Right atrium auricular region (tissue), 2 donors: ENCODE data around the gene SEPTIN10. TPM values are rescaled to one million over a fixed set of nuclear protein-coding genes. Genes with fewer than 3 reads are reported as not detected.

Source experiments
- DNase-seq: peaks from one replicate; pipeline ENCODE4 v3.0.0-alpha.2; 2019; ENCODE audit warnings: low spot score
- H3K27ac ChIP-seq, 2 donors: fragments of 200-600 bp; sonication (generic); 1 replicate in 1 of 2; 2 replicates in 1 of 2; pipeline ENCODE4 v1.5.1; 2016 to 2019
- H3K27me3 ChIP-seq, 2 donors: fragments of 200-600 bp; sonication (generic); one replicate each; pipeline versions ENCODE4 v1.5.1 to v1.6.0; 2017 to 2019
- H3K36me3 ChIP-seq: fragments of 200-600 bp; sonication (generic); one replicate; pipeline ENCODE4 v1.5.1; 2016
- H3K4me1 ChIP-seq, 2 donors: fragments of 200-600 bp; sonication (generic); one replicate each; pipeline versions ENCODE4 v1.5.1 to v1.6.0; 2017 to 2019
- H3K4me3 ChIP-seq, 2 donors: fragments of 200-600 bp; sonication (generic); 1 replicate in 1 of 2; 2 replicates in 1 of 2; pipeline ENCODE4 v1.5.1; 2017 to 2019; ENCODE audit warnings: mild to moderate bottlenecking in 1 of 2, moderate library complexity in 1 of 2
- H3K9me3 ChIP-seq, 2 donors: fragments of 200-600 bp; sonication (generic); one replicate each; pipeline ENCODE4 v1.5.1; 2019
- total RNA-seq, 2 donors: library from RNA; depleted of rRNA; stranded (reverse); fragments of >200 nt; gene quantifications; one replicate each; pipeline ENCODE4 v1.1.0, GENCODE V29; 2016
- TF ChIP-seq, protein P1 (sequence below), 2 donors: fragments of 200-600 bp; sonication (generic); IDR thresholded peaks; one replicate each; pipeline ENCODE4 v1.5.1; 2019; ENCODE audit warnings: antibody characterized with exemption in 2 of 2

The SEPTIN10 gene
- 10 to 100 TPM; 47.0 to 61.7 TPM for total RNA-seq

DNA sequence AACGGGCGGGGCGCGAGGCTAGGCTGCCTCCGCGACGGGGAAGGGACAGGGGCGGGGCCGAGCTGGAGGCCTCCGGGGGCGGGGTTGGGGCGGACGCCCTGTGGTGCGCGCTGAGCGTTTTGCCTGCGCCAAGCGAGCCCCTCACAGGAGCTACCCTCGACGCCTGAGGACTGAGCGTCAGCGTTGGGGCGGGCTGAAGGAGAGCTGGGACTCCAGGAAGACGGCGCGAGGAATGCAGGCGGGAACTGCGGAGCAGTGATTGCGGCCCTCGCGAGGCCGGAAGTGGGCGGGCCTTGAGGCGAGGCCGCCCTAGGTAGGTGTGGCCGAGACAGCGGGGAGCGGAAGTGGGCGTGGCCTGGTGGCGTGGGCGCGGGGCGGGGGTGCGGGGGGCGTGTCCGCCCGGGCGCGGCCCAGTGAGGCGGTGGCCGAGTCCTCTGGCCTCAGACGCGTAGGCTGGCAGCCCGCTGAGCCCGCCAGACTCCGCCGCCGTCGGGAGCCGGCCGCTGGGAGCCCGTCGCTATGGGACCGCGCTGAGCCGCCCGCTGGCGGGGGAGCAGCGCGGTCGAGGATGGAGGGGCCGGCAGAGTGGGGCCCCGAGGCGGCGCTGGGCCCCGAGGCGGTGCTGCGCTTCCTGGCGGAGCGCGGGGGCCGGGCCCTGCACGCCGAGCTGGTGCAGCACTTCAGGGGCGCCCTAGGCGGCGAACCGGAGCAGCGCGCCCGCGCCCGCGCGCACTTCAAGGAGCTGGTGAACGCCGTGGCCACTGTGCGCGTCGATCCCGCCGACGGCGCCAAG, at the start of gene SEPTIN10, which contains the start of gene SOWAHC:
Gene SEPTIN10 (minus strand): TSS at position 45 of the 793 bp plus-strand sequence. CDS start 139 bp downstream, outside the sequence.
Gene SOWAHC (plus strand): TSS at position 443 of the 793 bp plus-strand sequence. CDS start 126 bp downstream, at position 569.
- Histone ChIP-seq H3K27me3 (no peaks in the 10 kb centered on the region), H3K4me1 (peaks cover 0 to 42% of the 10 kb centered on the region in 2 donors), H3K4me3 (peak within 1 kb of the TSS; percentile 74 to 80), H3K36me3 (no peaks in the 10 kb centered on the region), H3K27ac (peak within 1 kb of the TSS; percentile 95 to 99), H3K9me3 (no peaks in the 10 kb centered on the region)
- DNase-seq: peak; percentile 96
- TF ChIP-seq, protein P1, sequence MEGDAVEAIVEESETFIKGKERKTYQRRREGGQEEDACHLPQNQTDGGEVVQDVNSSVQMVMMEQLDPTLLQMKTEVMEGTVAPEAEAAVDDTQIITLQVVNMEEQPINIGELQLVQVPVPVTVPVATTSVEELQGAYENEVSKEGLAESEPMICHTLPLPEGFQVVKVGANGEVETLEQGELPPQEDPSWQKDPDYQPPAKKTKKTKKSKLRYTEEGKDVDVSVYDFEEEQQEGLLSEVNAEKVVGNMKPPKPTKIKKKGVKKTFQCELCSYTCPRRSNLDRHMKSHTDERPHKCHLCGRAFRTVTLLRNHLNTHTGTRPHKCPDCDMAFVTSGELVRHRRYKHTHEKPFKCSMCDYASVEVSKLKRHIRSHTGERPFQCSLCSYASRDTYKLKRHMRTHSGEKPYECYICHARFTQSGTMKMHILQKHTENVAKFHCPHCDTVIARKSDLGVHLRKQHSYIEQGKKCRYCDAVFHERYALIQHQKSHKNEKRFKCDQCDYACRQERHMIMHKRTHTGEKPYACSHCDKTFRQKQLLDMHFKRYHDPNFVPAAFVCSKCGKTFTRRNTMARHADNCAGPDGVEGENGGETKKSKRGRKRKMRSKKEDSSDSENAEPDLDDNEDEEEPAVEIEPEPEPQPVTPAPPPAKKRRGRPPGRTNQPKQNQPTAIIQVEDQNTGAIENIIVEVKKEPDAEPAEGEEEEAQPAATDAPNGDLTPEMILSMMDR (IDR thresholded peaks at IDR 0.05): no peak

DNA sequence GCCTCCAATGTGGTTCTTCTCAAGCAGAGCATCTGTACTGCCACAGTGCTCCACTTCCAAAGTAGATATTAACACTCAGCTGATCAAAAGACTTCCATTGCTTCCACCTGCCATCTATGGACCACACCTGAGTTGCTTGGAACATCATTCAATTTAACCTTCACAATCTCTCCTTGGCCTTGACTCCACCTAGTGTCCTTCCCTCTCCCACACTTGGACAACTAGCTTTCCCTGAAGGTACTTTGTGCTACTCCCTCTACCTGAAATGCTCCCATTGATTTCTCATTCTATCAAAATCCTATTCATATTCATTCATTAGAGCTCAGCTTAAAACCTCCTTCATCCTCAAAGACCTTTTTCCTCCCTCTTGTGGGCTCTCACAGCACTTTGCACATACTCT, 49.1 kb upstream of the SEPTIN10 start:
- Histone ChIP-seq H3K27ac (no peak overlapping the region), H3K36me3 (no peaks in the 10 kb centered on the region), H3K9me3 (no peaks in the 10 kb centered on the region), H3K4me3 (no peak overlapping the region), H3K27me3 (no peaks in the 10 kb centered on the region), H3K4me1 (peaks cover 0 to 14% of the 10 kb centered on the region in 2 donors)
- no peak for DNase-seq
- TF ChIP-seq, protein P1 (IDR thresholded peaks at IDR 0.05): no peak

DNA sequence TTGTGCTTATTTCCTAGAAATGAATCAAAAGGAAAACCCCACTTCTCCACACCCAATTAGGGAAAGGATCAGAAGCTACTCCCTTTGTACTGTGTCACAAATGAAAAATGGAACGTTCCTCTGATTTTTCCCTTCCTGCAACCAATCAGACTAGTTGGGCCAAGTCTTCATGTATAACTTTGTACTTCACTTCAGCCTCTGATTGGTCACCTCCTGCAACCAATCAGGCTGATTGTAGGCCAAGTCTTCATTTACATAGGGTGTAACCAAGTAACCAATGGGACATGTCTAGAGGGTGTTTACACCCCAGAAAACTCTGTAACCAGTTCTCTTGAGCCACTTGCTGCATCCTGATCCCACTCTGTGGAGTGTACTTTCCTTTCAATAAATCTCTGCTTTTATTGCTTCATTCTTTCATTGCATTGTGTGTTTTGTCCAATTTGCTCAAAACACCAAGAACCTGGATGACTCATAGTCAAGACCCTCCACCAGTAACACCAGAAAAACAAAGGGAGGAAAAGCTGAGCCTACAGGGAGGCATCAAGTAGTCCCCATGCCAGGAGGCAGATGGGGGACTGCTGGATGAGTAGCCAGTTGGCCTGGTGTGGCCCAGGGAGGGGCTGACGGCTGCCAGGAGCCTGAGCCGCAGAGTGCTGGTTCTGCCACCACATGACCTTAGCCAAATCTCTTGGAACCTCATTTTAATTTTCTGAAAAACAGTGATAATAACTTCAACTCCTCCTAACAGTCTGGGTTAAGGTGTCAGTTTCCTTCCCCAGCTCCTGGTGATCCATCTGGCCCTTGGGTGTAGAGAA, 46.5 kb upstream of the SEPTIN10 start:
- Histone ChIP-seq H3K4me3 (no peak overlapping the region), H3K36me3 (no peaks in the 10 kb centered on the region), H3K4me1 (peaks cover 0 to 14% of the 10 kb centered on the region in 2 donors), H3K9me3 (no peaks in the 10 kb centered on the region), H3K27ac (no peak overlapping the region), H3K27me3 (no peaks in the 10 kb centered on the region)
- no peak for DNase-seq
- TF ChIP-seq, protein P1 (IDR thresholded peaks at IDR 0.05): no peak

DNA sequence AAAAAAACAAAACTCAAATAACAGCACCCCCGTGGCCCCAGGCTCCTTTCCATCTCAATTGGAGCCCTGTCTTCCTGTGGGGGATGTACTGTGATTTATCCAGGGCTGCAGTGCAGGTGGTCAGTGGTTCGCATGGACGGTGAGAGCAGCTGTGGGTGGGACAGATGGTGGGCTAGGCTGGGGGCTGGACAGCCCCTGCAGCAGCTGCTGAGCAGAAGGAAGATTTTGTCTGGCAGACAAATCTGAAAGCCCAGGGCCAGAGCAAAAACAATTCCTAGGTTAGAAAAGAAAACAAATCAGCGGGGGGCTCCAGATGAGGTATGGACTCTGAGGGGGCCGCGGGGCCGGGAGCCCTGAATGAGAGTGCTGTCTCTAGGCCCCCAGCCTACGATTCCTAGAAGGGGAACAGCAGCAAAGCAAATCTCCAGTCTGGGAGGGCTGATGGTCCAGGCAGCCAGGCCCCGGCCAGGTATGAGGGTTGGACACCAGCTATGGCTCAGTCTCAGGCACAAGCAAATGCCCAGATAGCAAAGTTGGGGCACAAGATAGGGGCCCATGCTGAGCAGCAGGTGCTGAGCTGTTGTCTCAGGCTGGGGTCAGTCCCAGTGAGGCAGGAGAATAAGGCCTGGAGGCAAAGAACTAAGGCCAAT, 45.8 kb upstream of the SEPTIN10 start:
- no peak for DNase-seq
- H3K36me3 ChIP-seq: no peaks in the 10 kb centered on the region

DNA sequence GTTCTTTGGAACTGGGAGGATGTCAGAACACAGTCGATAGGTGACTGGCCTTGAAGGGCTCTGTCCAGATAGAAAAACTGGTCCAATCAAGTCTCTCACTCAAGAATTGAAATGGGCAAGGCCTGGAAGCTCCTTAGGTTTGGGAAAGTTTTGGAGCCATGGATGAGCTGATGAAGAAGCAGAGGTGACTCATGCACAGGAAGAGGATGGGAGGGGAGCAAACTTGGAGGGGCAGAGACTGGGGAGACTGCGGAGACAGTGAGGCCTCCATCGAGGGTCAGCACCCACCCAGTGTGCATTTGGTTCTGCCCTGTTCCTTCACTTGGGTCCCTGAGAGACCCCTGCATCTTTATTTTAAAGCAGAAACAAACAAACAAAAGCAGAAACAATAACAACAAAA, 41.5 kb upstream of the SEPTIN10 start:
- Histone ChIP-seq H3K9me3 (no peaks in the 10 kb centered on the region), H3K4me1 (no peaks in the 10 kb centered on the region), H3K4me3 (no peak overlapping the region), H3K27ac (no peak overlapping the region), H3K36me3 (no peaks in the 10 kb centered on the region), H3K27me3 (no peaks in the 10 kb centered on the region)
- DNase-seq: no peak
- TF ChIP-seq, protein P1 (IDR thresholded peaks at IDR 0.05): no peak

More for the DNA sequence above, 45.8 kb upstream of the SEPTIN10 start:
- H3K27me3 ChIP-seq: no peaks in the 10 kb centered on the region
- no peaks in the 10 kb centered on the region for H3K9me3 ChIP-seq
- no peak overlapping the region for H3K27ac ChIP-seq
- TF ChIP-seq, protein P1 (IDR thresholded peaks at IDR 0.05): no peak
- H3K4me3 ChIP-seq: no peak overlapping the region
- H3K4me1 ChIP-seq: peaks cover 0 to 14% of the 10 kb centered on the region in 2 donors
